ENCODE data around the gene PTS.

The PTS gene

DNA sequence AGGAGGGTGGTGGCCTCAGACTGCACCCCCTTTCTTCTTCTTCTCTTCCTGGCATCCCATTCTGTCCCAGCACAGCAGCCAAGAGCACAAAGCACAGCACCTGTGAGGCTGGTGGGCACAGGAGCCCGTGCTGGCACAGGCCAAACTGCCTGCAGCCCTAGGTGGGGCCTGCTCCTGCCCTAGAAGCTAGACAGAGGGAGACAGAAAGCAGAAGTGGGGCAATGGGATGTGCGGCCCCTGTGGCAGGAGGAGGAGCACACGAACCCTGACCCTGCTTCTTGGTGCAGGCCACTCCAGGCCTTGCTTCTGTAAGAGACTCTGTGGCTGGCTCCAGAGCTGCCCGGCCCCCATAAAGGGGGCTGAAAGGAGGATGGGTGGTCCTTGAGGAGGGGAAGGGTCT, 3.9 kb upstream of the PTS start:
- no peak for DNase-seq

- no peak for DNase-seq
These were observed 3.1 kb upstream of the PTS start for GRCh38 chr11:112223121-112223520.

DNA sequence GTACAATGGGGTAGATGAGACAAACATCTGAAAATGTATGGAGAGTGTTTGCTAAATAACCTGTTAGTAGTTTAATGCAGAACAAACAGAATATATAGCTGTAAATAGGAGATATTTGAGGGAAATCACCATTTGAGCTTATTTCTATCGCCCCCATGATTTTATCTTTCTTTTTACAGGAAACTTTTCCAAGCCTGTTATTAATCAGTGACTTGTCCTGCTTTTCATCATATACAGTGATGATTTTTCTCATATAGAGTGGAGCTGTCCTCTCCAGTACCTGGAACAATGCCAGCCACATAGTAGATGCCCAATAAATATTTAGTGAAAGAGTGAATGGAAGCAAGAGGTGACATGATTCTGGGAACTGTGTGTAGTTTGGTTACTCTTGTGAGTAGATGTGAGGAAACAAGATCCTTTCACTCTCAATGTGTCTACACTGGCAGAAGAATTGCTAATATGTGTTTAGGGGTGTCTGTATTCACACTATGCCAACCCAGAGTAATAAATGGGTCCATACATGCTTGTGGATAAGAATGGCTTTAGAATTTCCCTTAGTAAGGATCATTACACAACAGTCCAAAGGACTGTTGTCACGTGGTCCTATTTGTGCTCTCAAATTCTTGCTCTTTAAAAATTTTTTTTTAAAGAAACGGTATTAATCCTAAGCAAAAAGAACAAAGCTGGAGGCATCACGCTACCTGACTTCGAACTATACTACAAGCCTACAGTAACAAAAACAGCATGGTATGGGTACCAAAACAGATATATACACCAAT, 2.3 kb upstream of the PTS start:
- no peak for DNase-seq

DNA sequence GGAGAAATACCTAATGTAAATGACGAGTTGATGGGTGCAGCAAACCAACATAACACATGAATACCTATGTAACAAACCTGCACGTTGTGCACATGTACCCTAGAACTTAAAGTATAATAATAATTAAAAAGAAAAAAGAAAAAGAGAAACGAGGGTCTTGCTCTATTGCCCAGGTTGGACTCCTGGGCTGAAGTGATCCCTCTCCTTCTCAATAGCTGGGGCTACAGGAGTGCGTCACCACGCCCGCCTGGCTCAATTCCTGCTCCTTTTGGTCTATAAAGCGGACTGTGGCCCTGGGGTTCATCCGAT, 521 bp upstream of the PTS start:
- DNase-seq, result no peak

- peak in 1 of 2 donors; percentile 3 for DNase-seq
These were observed 688 bp downstream of the PTS start for GRCh38 chr11:112226831-112227401.

DNA sequence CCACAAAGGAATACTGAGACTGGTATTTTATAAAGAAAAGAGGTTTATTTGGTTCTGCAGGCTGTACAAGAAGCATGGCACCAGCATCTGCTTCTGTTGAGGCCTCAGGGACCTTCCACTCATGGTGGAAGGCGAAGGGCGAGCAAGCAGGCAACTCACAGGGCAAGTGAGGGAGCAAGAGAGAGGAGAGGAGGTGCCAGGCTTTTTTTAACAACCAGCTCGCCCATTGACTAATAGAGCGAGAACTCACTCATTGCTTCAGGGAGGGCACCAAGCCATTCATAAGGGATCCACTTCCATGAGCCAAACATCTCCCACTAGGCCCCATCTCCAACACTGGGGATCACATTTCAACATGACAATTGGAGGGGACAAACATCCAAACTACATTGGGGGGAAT, 1.2 kb downstream of the PTS start:
- no peak for DNase-seq

- no peak for DNase-seq
These were observed 2.5 kb downstream of the PTS start for GRCh38 chr11:112228706-112229105.

GRCh38 chr11:112229159-112229558, 2.9 kb downstream of the PTS start:
- DNase-seq, result no peak

GRCh38 chr11:112229746-112230433, 3.7 kb downstream of the PTS start:
- no peak for DNase-seq

GRCh38 chr11:112231952-112232351, 5.7 kb downstream of the PTS start:
- DNase-seq, result no peak

GRCh38 chr11:112235750-112236390, 9.6 kb downstream of the PTS start:
- no peak for DNase-seq

DNA sequence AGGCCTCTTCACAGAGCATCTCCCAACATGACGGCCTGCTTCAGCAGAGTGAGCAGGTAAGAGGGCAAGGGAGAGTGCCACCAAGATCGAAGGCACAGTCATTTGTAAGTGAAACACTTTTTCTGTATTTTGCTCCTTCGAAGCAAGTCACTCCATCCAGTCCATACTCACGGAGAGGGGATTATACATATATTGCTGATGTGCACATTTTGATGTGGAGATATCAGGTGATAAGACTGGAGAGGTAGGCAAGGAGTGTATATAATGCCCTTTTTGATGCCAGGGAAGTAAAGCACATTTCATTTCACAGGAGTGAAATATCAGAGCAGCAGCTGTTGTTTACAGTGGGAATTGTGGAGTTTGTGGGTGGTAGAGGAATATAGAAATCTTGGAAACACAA, 11.2 kb downstream of the PTS start:
- no peak for DNase-seq

- no peak for DNase-seq
These were observed 11.8 kb downstream of the PTS start for GRCh38 chr11:112238041-112238440.

- DNase-seq, result no peak
These were observed 15.3 kb downstream of the PTS start for GRCh38 chr11:112241486-112241885.

DNA sequence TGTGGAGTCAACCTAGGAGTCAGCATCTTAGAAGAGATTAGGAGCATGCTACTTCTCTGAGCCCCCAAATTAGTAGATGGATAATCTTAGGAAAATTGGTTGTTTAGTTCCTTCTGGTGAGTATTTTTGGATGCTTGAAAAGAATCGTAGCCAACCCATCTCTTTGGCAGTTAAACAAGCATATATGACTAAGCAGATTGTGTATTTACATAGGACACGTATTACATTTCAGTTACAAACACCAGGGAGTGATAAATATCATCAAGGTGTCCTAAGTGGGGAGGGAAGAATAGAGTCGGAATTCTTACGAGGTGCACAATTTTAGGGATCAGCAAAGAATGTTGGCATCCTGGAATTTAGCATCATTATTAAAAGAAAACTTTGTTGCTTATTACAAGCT, 21.0 kb downstream of the PTS start:
- DNase-seq, result no peak

- no peak for DNase-seq
These were observed 22.0 kb downstream of the PTS start for GRCh38 chr11:112248201-112248600.

DNA sequence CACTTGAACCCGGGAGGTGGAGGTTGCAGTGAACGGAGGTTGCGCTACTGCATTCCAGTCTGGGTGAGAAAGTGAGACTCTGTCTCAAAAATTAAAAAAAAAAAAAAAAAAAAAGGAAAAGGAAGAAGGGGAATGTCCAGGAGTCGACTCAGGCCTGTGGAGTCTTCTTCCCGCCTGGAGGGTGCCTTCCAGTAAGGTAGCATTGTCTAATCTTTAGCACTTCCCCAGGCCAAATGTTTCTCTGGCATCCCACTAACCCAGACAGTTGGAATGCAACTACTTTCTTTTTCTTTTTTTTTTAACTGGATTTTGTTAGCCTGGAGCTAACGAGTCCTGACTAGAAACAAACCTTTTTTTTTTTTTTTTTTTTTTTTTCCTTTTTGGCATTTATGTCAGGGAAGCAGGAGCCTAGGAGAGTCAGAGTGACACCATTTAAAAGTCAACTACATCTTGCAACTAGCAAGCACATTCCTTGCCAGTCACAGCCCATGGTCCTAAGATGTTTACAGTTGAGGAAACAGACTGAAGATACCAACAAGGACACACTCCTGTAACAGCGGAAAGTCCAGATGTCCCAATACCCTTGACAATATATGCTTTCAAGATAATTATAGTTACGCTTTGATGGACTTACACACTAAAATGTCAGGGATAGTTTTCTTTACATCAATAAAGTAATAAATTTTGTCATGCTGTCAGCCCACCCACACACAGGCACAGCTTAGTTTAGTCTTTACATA, 23.8 kb downstream of the PTS start:
- DNase-seq, result no peak

DNA sequence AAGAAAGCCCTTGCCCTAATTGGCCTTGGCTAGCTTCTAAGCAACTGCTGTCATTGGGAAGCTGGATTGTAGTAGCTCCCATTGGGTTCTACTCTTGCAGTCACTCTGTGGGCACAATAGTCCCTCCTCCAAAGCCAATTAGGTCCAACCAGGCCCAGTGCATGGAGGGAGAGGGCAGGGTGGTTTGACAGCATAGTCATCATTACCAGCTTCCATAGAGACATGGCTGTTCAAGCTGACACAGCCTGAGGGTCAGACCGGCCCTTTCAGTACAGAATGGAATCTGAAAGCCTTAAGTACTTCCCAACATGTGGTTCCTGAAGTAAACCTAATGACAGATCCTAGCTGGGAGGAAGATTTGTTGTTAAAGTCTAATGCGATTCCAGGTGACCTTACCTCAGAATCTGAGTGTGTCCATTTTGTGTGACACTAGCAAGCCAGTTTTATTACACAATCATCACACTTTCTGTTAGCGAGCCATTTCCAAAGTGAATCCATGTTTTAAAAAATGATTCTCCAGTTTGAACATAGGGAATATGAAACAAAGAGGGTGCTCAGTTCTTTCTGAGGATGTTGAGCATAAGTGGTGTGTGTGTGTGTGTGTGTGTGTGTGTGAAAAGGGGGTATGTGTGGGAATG, 27.5 kb downstream of the PTS start:
- DNase-seq, result no peak

- no peak for DNase-seq
These were observed 29.0 kb downstream of the PTS start for GRCh38 chr11:112255067-112255720.

DNA sequence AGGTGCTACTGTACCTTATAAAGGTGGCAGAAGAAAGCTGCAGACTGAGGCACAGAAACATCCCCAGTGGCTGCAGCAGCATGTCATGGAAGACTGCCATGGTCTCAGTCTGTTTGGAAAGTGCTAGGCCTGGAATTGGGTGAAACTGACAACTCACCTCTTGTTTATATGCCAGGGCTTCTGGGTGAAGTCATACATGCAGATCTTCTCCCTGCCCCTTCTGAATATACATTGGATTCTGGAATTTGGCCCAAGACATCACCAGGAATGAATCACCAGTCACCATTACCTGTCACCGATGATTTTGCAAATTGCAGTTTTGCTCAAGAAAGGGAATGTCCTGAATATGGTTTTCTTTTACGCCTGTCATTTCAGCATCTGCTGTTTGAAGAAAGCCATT, 34.3 kb downstream of the PTS start, which contains the start of gene PLET1:
Gene PLET1 (minus strand): TSS at position 371 of the 400 bp plus-strand sequence. CDS start 271 bp downstream, at position 100.
- DNase-seq, result no peak

DNA sequence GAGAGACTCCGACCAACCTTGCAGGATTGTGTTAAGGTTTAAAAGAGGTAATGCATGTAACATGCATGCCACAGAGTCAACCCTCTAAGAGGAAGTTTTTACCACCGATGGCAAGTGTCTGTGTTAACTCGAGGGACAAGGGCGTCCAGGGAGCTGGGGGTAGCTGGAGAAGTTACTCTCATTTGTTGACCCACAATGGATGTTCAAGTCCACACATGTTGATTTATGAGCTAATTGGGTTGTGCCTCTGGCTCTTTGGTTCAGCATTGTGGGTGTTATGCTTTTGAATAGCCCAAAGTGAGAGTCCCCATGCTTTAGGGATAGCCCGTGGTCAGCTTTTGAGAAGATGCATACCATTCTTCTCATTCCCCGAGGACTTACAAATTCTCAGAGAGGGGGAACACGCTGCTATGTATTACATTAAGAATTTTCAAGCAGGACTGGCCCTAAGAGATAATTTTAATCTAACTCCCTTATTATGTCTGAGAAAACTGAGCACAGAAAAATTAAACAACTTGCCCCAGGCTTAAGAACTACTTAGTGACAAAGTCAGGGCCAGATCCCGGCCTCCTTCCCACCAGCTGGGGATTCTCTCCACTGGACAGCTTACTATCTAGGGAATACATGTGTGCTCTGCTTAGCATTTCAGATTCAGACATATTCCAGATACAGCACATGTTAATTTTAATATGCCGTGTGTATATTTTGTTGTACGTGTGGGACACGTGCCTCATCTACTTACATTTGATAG, 39.6 kb downstream of the PTS start:
- no peak for DNase-seq

Data from CD4-positive, alpha-beta T cell treated with Interferon alpha-2 for 1 hour (primary cell).